Lower leg skin (tissue), 3 donors: ENCODE measurements around the gene ZNF133.

Experiments used
- POLR2A ChIP-seq, 2 donors: fragments of 450-650 bp; IDR thresholded peaks; one replicate each; pipeline ENCODE4 v1.6.1; 2016 to 2017; ENCODE audit warnings: antibody characterized with exemption in 2 of 2, mild to moderate bottlenecking in 1 of 2, moderate library complexity in 1 of 2
- TF ChIP-seq, protein P1 (sequence below), 3 donors: fragments of 450-650 bp; IDR thresholded peaks; one replicate each; pipeline ENCODE4 v1.5.1; 2016; ENCODE audit warnings: antibody characterized with exemption in 3 of 3, mild to moderate bottlenecking in 3 of 3, moderate library complexity in 2 of 3

DNA sequence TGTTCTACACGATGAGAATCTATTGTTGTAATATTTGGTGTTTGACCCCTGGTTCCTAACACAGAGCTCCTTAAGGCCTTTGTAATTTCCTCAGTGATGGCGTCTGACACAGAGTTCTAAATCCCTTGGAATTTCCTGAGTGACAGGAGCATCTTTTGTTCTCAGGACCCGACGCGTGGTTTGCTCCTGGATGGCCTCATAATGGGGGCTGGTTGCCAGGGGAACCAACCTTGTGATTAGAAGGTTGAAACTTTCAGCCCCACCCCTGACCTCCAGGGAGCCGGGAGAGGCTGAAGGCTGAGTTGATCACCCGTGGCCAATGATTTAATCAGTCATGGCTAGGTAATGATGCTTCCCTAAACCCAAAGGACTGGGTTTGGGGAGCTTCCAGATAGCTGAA, 20.5 kb upstream of the ZNF133 start:
- TF ChIP-seq POLR2A (IDR thresholded peaks at IDR 0.05) = no peak
- TF ChIP-seq, protein P1, sequence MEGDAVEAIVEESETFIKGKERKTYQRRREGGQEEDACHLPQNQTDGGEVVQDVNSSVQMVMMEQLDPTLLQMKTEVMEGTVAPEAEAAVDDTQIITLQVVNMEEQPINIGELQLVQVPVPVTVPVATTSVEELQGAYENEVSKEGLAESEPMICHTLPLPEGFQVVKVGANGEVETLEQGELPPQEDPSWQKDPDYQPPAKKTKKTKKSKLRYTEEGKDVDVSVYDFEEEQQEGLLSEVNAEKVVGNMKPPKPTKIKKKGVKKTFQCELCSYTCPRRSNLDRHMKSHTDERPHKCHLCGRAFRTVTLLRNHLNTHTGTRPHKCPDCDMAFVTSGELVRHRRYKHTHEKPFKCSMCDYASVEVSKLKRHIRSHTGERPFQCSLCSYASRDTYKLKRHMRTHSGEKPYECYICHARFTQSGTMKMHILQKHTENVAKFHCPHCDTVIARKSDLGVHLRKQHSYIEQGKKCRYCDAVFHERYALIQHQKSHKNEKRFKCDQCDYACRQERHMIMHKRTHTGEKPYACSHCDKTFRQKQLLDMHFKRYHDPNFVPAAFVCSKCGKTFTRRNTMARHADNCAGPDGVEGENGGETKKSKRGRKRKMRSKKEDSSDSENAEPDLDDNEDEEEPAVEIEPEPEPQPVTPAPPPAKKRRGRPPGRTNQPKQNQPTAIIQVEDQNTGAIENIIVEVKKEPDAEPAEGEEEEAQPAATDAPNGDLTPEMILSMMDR (IDR thresholded peaks at IDR 0.05) = no peak
